ENCODE results near the gene NRAP. TPM values are rescaled to one million over a fixed set of nuclear protein-coding genes. Genes with fewer than 3 reads are reported as not detected.

The NRAP gene
- total RNA-seq, 1 experiment from 2014 or later: not detected

DNA sequence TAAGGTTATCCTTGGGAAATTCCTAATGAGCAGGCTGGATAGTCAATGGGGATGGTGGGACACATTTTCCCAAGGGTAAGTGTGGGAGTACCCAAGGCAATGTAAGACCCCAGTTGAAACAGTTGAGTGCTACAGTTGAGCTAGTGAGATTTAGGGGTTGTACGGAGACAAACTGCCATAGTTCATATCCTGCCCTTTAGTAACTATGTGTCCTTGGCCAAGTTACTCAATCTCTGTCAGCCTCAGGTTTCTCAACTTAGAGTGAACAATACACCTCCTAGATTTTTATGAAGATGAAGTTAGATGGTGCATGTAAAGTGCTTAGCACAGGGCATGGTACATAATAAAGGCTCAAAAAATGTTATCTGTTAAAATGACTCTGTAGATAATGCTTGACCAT lies 90.5 kb downstream of the NRAP start:
- no peaks in the 10 kb centered on the region for H3K9me3 Mint-ChIP-seq (ENCODE audit: low read depth, unreplicated experiment)
- DNase-seq: no peak
- peaks cover 64% of the 10 kb centered on the region for H3K27me3 Mint-ChIP-seq (ENCODE audit: unreplicated experiment)
- TF ChIP-seq, protein P1, sequence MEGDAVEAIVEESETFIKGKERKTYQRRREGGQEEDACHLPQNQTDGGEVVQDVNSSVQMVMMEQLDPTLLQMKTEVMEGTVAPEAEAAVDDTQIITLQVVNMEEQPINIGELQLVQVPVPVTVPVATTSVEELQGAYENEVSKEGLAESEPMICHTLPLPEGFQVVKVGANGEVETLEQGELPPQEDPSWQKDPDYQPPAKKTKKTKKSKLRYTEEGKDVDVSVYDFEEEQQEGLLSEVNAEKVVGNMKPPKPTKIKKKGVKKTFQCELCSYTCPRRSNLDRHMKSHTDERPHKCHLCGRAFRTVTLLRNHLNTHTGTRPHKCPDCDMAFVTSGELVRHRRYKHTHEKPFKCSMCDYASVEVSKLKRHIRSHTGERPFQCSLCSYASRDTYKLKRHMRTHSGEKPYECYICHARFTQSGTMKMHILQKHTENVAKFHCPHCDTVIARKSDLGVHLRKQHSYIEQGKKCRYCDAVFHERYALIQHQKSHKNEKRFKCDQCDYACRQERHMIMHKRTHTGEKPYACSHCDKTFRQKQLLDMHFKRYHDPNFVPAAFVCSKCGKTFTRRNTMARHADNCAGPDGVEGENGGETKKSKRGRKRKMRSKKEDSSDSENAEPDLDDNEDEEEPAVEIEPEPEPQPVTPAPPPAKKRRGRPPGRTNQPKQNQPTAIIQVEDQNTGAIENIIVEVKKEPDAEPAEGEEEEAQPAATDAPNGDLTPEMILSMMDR (IDR thresholded peaks at IDR 0.05; ENCODE audit: unreplicated experiment): no peak
- no peak overlapping the region for H3K4me3 Mint-ChIP-seq (ENCODE audit: low read depth, unreplicated experiment)
- intact Hi-C loops (cut with micrococcal nuclease; ENCODE audit: unreplicated experiment): no loop called here
- no peaks in the 10 kb centered on the region for H3K36me3 Mint-ChIP-seq (ENCODE audit: insufficient read depth, unreplicated experiment)
- BruUV-seq (replicated peaks): no TSS peak
- CTCF ChIA-PET: interaction anchor here (0.8 kb wide), 1 partner anchor 16 kb away, joined by 3 read pairs; no protein-coding TSS in a partner anchor
- no peak overlapping the region for H3K27ac Mint-ChIP-seq (ENCODE audit: unreplicated experiment)
- H3K4me1 Mint-ChIP-seq (ENCODE audit: low read depth, unreplicated experiment): no peaks in the 10 kb centered on the region

DNA sequence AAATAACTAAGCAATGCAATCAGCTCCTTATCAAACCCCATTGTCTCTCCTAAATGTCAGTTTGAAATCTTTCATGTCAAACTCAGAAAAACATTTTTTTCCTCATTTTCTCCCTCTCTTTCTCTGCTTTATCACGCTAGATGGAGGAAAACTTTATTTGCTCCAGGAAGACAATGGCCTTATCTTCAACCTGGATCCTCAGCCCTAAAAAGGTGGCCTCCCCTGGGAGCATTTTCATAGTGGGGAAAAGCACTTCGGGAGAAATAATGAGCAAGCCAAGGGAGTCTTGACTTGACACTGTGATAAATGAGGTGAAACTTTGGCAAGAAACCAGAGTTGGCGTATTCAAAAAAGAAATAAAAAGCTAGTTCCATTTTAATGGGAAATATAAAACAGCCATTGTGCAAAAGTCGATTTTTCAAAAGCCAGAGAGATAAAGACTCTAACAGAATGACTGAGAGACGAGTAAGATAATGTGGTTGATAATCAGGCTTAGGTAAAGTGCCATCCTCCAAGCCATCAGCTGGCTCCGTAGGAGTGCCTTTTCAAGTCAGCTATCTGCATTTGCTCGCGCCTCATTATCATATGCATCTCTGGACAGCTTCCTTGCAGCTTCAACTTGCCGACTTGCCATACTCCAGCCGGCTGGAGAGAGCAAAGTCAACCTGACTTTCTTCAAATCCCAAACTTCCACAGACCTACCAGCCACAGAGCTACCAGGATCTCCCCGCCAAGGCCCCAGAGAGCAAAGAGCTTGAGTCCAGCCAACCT lies 91.1 kb downstream of the NRAP start:
- no peaks in the 10 kb centered on the region for H3K36me3 Mint-ChIP-seq (ENCODE audit: insufficient read depth, unreplicated experiment)
- CTCF ChIA-PET: interaction anchor here (0.8 kb wide), 1 partner anchor 15 kb away, joined by 3 read pairs; no protein-coding TSS in a partner anchor
- no peaks in the 10 kb centered on the region for H3K4me1 Mint-ChIP-seq (ENCODE audit: low read depth, unreplicated experiment)

DNA sequence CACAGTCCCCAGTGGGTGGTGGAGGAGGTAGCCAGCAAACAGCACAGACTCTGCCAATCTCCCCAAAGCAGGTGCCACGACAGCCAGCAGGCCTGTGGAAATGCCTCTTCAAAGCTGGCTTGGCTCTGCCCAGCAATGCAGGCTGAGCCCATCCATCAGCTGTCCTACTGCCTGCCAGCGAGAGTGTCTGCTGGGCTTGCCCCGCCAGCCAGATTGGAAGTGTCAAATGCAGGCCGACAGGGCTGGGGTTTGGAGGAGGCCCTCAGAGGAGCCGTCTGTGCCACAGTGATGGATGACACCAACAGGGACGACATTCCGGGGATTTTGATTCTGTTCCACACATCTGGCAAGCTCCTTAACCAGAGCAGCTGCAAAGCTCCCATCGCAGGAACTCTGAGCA lies 94.3 kb downstream of the NRAP start:
- Mint-ChIP-seq H3K27me3 (ENCODE audit: unreplicated experiment) (peaks cover 72% of the 10 kb centered on the region), H3K27ac (ENCODE audit: unreplicated experiment) (no peak overlapping the region), H3K36me3 (ENCODE audit: insufficient read depth, unreplicated experiment) (no peaks in the 10 kb centered on the region), H3K9me3 (ENCODE audit: low read depth, unreplicated experiment) (no peaks in the 10 kb centered on the region), H3K4me1 (ENCODE audit: low read depth, unreplicated experiment) (no peaks in the 10 kb centered on the region), H3K4me3 (ENCODE audit: low read depth, unreplicated experiment) (no peak overlapping the region)
- intact Hi-C loops (cut with micrococcal nuclease; ENCODE audit: unreplicated experiment): loop anchor here (10.0 kb wide), 1 partner anchor 125 kb away; no protein-coding TSS in a partner anchor
- CTCF ChIA-PET: no interaction called here
- no peak for DNase-seq
- no TSS peak for BruUV-seq (replicated peaks)
- TF ChIP-seq, protein P1 (IDR thresholded peaks at IDR 0.05; ENCODE audit: unreplicated experiment): no peak

More for the DNA sequence above, 91.1 kb downstream of the NRAP start:
- DNase-seq: no peak
- TF ChIP-seq, protein P1 (IDR thresholded peaks at IDR 0.05; ENCODE audit: unreplicated experiment): no peak
- Mint-ChIP-seq H3K27me3 (ENCODE audit: unreplicated experiment) (peaks cover 71% of the 10 kb centered on the region), H3K27ac (ENCODE audit: unreplicated experiment) (no peak overlapping the region), H3K9me3 (ENCODE audit: low read depth, unreplicated experiment) (no peaks in the 10 kb centered on the region), H3K4me3 (ENCODE audit: low read depth, unreplicated experiment) (no peak overlapping the region)
- BruUV-seq (replicated peaks): no TSS peak
- intact Hi-C loops (cut with micrococcal nuclease; ENCODE audit: unreplicated experiment): no loop called here

DNA sequence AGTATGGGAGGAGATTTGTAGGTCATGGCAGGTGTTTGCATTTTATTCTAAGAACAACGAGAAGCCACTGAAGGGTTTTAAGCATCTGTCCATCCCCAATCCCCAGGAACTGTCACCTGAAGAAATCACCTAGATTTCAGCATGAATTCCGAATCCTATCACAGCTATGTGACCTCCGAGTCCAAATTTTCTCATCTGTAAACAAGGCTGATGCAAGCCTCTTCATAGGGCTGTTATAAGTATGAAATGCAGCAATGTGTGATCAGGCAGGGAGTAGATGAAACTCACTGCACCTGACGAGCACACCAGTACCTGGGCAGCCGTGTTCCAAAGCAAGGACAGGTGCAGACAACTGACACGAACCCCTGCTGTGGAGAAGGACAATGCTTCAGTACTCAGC lies 97.0 kb downstream of the NRAP start:
- CTCF ChIA-PET: no interaction called here
- BruUV-seq (replicated peaks): no TSS peak
- H3K27me3 Mint-ChIP-seq (ENCODE audit: unreplicated experiment): peaks cover 49% of the 10 kb centered on the region

More for the DNA sequence above, 97.0 kb downstream of the NRAP start:
- TF ChIP-seq, protein P1 (IDR thresholded peaks at IDR 0.05; ENCODE audit: unreplicated experiment): no peak
- no peak for DNase-seq
- no peaks in the 10 kb centered on the region for H3K36me3 Mint-ChIP-seq (ENCODE audit: insufficient read depth, unreplicated experiment)
- H3K27ac Mint-ChIP-seq (ENCODE audit: unreplicated experiment): no peak overlapping the region
- no peaks in the 10 kb centered on the region for H3K9me3 Mint-ChIP-seq (ENCODE audit: low read depth, unreplicated experiment)
- H3K4me1 Mint-ChIP-seq (ENCODE audit: low read depth, unreplicated experiment): peaks cover 8% of the 10 kb centered on the region
- intact Hi-C loops (cut with micrococcal nuclease; ENCODE audit: unreplicated experiment): loop anchor here (10.0 kb wide), 1 partner anchor 122 kb away; no protein-coding TSS in a partner anchor
- H3K4me3 Mint-ChIP-seq (ENCODE audit: low read depth, unreplicated experiment): no peak overlapping the region
